GM12878 (cell line): Measurements from ENCODE around the gene SLC25A29. TPM values are rescaled to one million over a fixed set of nuclear protein-coding genes. Genes with fewer than 3 reads are reported as not detected.

Source experiments
- ESRRA ChIP-seq: IDR thresholded peaks from 2 replicates; pipeline ENCODE4 v1.6.1; 2012; ENCODE audit warnings: mild to moderate bottlenecking, low read length, improper control_type of control experiment
- GABPA ChIP-seq: IDR thresholded peaks from 2 replicates; pipeline ENCODE4 v1.6.1; 2014; ENCODE audit warnings: antibody characterized with exemption, low read depth, mild to moderate bottlenecking, inconsistent platforms
- IKZF2 ChIP-seq, 2 experiments: fragments of 450-650 bp; IDR thresholded peaks; 2 replicates each; pipeline ENCODE4 v1.6.1; 2017; ENCODE audit warnings: mild to moderate bottlenecking in 2 of 2, moderate library complexity in 2 of 2
- MEF2B ChIP-seq: fragments of 450-650 bp; IDR thresholded peaks from 2 replicates; pipeline ENCODE4 v1.6.1; 2018; ENCODE audit warnings: mild to moderate bottlenecking, moderate library complexity; ENCODE audit not compliant: partially characterized antibody, poor library complexity, severe bottlenecking
- MXI1 ChIP-seq: fragments of 150-350 bp; IDR thresholded peaks from 2 replicates; pipeline ENCODE4 v1.6.1; 2011; ENCODE audit warnings: low read depth, mild to moderate bottlenecking, inconsistent platforms, low read length, improper control_type of control experiment
- NBN ChIP-seq: fragments of 450-650 bp; IDR thresholded peaks from 2 replicates; pipeline ENCODE4 v1.6.1; 2016
- NR2F1 ChIP-seq: fragments of 450-650 bp; conservative IDR thresholded peaks from 2 replicates; pipeline ENCODE4 v1.6.1; 2017; ENCODE audit warnings: mild to moderate bottlenecking
- STAT3 ChIP-seq: IDR thresholded peaks from 2 replicates; pipeline ENCODE4 v1.6.1; 2011; ENCODE audit warnings: low read depth, low read length, improper control_type of control experiment
- ZNF622 ChIP-seq: fragments of 450-650 bp; IDR thresholded peaks from 2 replicates; pipeline ENCODE4 v1.6.1; 2017; ENCODE audit warnings: mild to moderate bottlenecking, inconsistent platforms
- ZZZ3 ChIP-seq: IDR thresholded peaks from 2 replicates; pipeline ENCODE4 v1.6.1; 2011; ENCODE audit warnings: low read depth; ENCODE audit not compliant: control insufficient read depth, insufficient read length
- microRNA counts: library from miRNA; unstranded; fragments of <30 nt; microRNA quantifications from one replicate; lab custom pipeline; 2016
- microRNA-seq: library from miRNA; unstranded; fragments of <30 nt; microRNA quantifications from one replicate; pipeline ENCODE4, GENCODE V29; 2018
- polyA plus RNA-seq, 11 experiments: library from polyadenylated mRNA; depleted of rRNA in 4 of 11; unstranded in 6 of 11; stranded (reverse) in 5 of 11; fragments of >200 nt; fragmentation: Nextera tagmentation in 4 of 11; fragmentation: Illumina TruSeq in 1 of 11; extraction: Ambion mirVana in 4 of 11; extraction: Trizol in 1 of 11; gene quantifications; 1 replicate in 1 of 11; 2 replicates in 10 of 11; pipeline versions ENCODE4 v1.2.1 to v1.2.3, GENCODE V29; 2011 to 2016; ENCODE audit warnings: inconsistent platforms in 2 of 11, missing spikeins in 2 of 11, low read depth in 1 of 11
- small RNA-seq: library from RNA; depleted of rRNA; stranded (forward); fragments of <200 nt; gene quantifications from one replicate; pipeline ENCODE3, GENCODE V24; 2014
- total RNA-seq, 4 experiments: library from RNA; depleted of rRNA in 3 of 4; stranded (reverse); fragments of >200 nt in 3 of 4; fragmentation: Illumina TruSeq in 1 of 4; extraction: Trizol in 1 of 4; gene quantifications; 2 replicates each; pipeline versions ENCODE4 v1.2.1 to v1.2.3, GENCODE V29; 2013 to 2021

SLC25A29 gene
- total and polyA plus RNA-seq, 10 of the 15 experiments (the other 5 are each of a cell fraction or from before 2014, with no cell fraction given), result 0.42 to 13.3 (median 4.0) TPM; not detected in 1

GRCh38 chr14:100241279-100241678 is 65.0 kb downstream of the SLC25A29 start (continued):
- TF ChIP-seq GABPA (no peak), NBN (no peak), ESRRA (no peak), IKZF2 (IDR thresholded peaks at IDR 0.05) (no peak), ZZZ3 (no peak), ZNF622 (no peak), STAT3 (no peak), MEF2B (no peak), MXI1 (no peak), NR2F1 (no peak)
- TF ChIP-seq, all 136 proteins: peak for 0

MicroRNAs within 50 kb of the gene (microRNA counts, 767-probe panel; counts per million panel counts)
- microRNA hsa-miR-345-5p (lab: Ali Mortazavi, UCI), result 2,009 counts per million, percentile 75 among the panel's probes with 10 or more counts

Small RNAs within 50 kb of the gene (microRNA-seq; reads per million reads assigned to microRNA genes)
- gene MIR345, result 132 reads per million, percentile 77 among the genes with 10 or more reads in this experiment
- 1.1 reads per million for gene MIR6764

Small RNAs within 50 kb of the gene (small RNA-seq; reads per million reads assigned to genes)
- gene MIR345 (189 reads per million, percentile 99 among the genes with 10 or more reads in this experiment), gene RN7SL523P (not detected)

Other genes starting within 250 kb of the SLC25A29 start
- 92.2 and 98.6 TPM in 2 replicates for gene EVL, start 241.0 kb downstream of the SLC25A29 start, total RNA-seq (2014; rRNA removed)
- gene EVL, start 241.0 kb downstream of the SLC25A29 start, total RNA-seq (2014; rRNA removed; fragmentation: Illumina TruSeq; extraction: Trizol), result 87.4 and 87.6 TPM in 2 replicates
- 104 and 112 TPM in 2 replicates for gene EVL, start 241.0 kb downstream of the SLC25A29 start, total RNA-seq (2021)
- gene EVL, start 241.0 kb downstream of the SLC25A29 start, polyA plus RNA-seq (2011; rRNA removed), result 226 and 341 TPM in 2 replicates
- gene EVL, start 241.0 kb downstream of the SLC25A29 start, polyA plus RNA-seq (2014; fragmentation: Illumina TruSeq; extraction: Trizol), result 115 and 128 TPM in 2 replicates
- gene EVL, start 241.0 kb downstream of the SLC25A29 start, polyA plus RNA-seq (2014; fragmentation: Nextera tagmentation; extraction: Ambion mirVana), result 10 to 100 TPM; 11.9 to 13.6 TPM
- gene EVL, start 241.0 kb downstream of the SLC25A29 start, polyA plus RNA-seq (2014; rRNA removed), result 118 and 128 TPM in 2 replicates
- gene EVL, start 241.0 kb downstream of the SLC25A29 start, polyA plus RNA-seq (2016; fragmentation: Nextera tagmentation; extraction: Ambion mirVana), result 10 to 100 TPM; 33.5 to 35.4 TPM
- 0.87 and 1.1 TPM in 2 replicates for gene DEGS2, start 146.8 kb downstream of the SLC25A29 start, total RNA-seq (2014; rRNA removed)
- gene DEGS2, start 146.8 kb downstream of the SLC25A29 start, total RNA-seq (2014; rRNA removed; fragmentation: Illumina TruSeq; extraction: Trizol), result 0.05 and 0.45 TPM in 2 replicates
- gene DEGS2, start 146.8 kb downstream of the SLC25A29 start, total RNA-seq (2021), result 1.8 and 2.5 TPM in 2 replicates
- 0.07 TPM in 1 of 2 replicates, not detected in the other for gene DEGS2, start 146.8 kb downstream of the SLC25A29 start, polyA plus RNA-seq (2011; rRNA removed)
- gene DEGS2, start 146.8 kb downstream of the SLC25A29 start, polyA plus RNA-seq (2014; fragmentation: Illumina TruSeq; extraction: Trizol), result 0.01 and 0.03 TPM in 2 replicates
- gene DEGS2, start 146.8 kb downstream of the SLC25A29 start, polyA plus RNA-seq (2014; fragmentation: Nextera tagmentation; extraction: Ambion mirVana), result under 1 TPM in 1 of 2 experiments, not detected in 1; 0.62 TPM
- 0.26 and 0.66 TPM in 2 replicates for gene DEGS2, start 146.8 kb downstream of the SLC25A29 start, polyA plus RNA-seq (2014; rRNA removed)
- gene DEGS2, start 146.8 kb downstream of the SLC25A29 start, polyA plus RNA-seq (2016; fragmentation: Nextera tagmentation; extraction: Ambion mirVana), result under 1 TPM; 0.06 to 0.52 TPM
- gene YY1, start 67.3 kb downstream of the SLC25A29 start, total RNA-seq (2014; rRNA removed), result 34.2 and 35.3 TPM in 2 replicates
- 42.7 and 44.8 TPM in 2 replicates for gene YY1, start 67.3 kb downstream of the SLC25A29 start, total RNA-seq (2014; rRNA removed; fragmentation: Illumina TruSeq; extraction: Trizol)
- 74.0 and 77.2 TPM in 2 replicates for gene YY1, start 67.3 kb downstream of the SLC25A29 start, total RNA-seq (2021)
- 52.0 and 75.3 TPM in 2 replicates for gene YY1, start 67.3 kb downstream of the SLC25A29 start, polyA plus RNA-seq (2011; rRNA removed)
- 49.4 and 58.5 TPM in 2 replicates for gene YY1, start 67.3 kb downstream of the SLC25A29 start, polyA plus RNA-seq (2014; fragmentation: Illumina TruSeq; extraction: Trizol)
- 10 to 100 TPM; 23.7 to 46.4 TPM for gene YY1, start 67.3 kb downstream of the SLC25A29 start, polyA plus RNA-seq (2014; fragmentation: Nextera tagmentation; extraction: Ambion mirVana)
- gene YY1, start 67.3 kb downstream of the SLC25A29 start, polyA plus RNA-seq (2014; rRNA removed), result 23.5 and 24.4 TPM in 2 replicates
- 10 to 100 TPM; 32.7 to 35.0 TPM for gene YY1, start 67.3 kb downstream of the SLC25A29 start, polyA plus RNA-seq (2016; fragmentation: Nextera tagmentation; extraction: Ambion mirVana)
- gene SLC25A47, start 16.9 kb upstream of the SLC25A29 start, total RNA-seq (2014; rRNA removed), result not detected in 2 replicates
- gene SLC25A47, start 16.9 kb upstream of the SLC25A29 start, total RNA-seq (2014; rRNA removed; fragmentation: Illumina TruSeq; extraction: Trizol), result not detected in 2 replicates
- gene SLC25A47, start 16.9 kb upstream of the SLC25A29 start, total RNA-seq (2021), result not detected in 2 replicates
- gene SLC25A47, start 16.9 kb upstream of the SLC25A29 start, polyA plus RNA-seq (2011; rRNA removed), result not detected in 2 replicates
- gene SLC25A47, start 16.9 kb upstream of the SLC25A29 start, polyA plus RNA-seq (2014; fragmentation: Illumina TruSeq; extraction: Trizol), result not detected in 2 replicates
- not detected for gene SLC25A47, start 16.9 kb upstream of the SLC25A29 start, polyA plus RNA-seq (2014; fragmentation: Nextera tagmentation; extraction: Ambion mirVana)
- gene SLC25A47, start 16.9 kb upstream of the SLC25A29 start, polyA plus RNA-seq (2014; rRNA removed), result 0.14 TPM in 1 of 2 replicates, not detected in the other
- not detected for gene SLC25A47, start 16.9 kb upstream of the SLC25A29 start, polyA plus RNA-seq (2016; fragmentation: Nextera tagmentation; extraction: Ambion mirVana)
- gene WDR25, start 70.0 kb upstream of the SLC25A29 start, total RNA-seq (2014; rRNA removed), result 7.6 and 8.2 TPM in 2 replicates
- gene WDR25, start 70.0 kb upstream of the SLC25A29 start, total RNA-seq (2014; rRNA removed; fragmentation: Illumina TruSeq; extraction: Trizol), result 3.2 and 4.1 TPM in 2 replicates
- gene WDR25, start 70.0 kb upstream of the SLC25A29 start, total RNA-seq (2021), result 5.0 and 5.7 TPM in 2 replicates
- gene WDR25, start 70.0 kb upstream of the SLC25A29 start, polyA plus RNA-seq (2011; rRNA removed), result 2.6 and 5.0 TPM in 2 replicates
- gene WDR25, start 70.0 kb upstream of the SLC25A29 start, polyA plus RNA-seq (2014; fragmentation: Illumina TruSeq; extraction: Trizol), result 3.6 and 6.4 TPM in 2 replicates
- gene WDR25, start 70.0 kb upstream of the SLC25A29 start, polyA plus RNA-seq (2014; fragmentation: Nextera tagmentation; extraction: Ambion mirVana), result under 1 TPM; 0.16 to 0.86 TPM
- gene WDR25, start 70.0 kb upstream of the SLC25A29 start, polyA plus RNA-seq (2014; rRNA removed), result 4.9 and 6.1 TPM in 2 replicates
- 1 to 10 TPM; 8.6 to 9.0 TPM for gene WDR25, start 70.0 kb upstream of the SLC25A29 start, polyA plus RNA-seq (2016; fragmentation: Nextera tagmentation; extraction: Ambion mirVana)